Measurements from ENCODE around the gene SLC6A9. TPM values are rescaled to one million over a fixed set of nuclear protein-coding genes. Genes with fewer than 3 reads are reported as not detected.

SLC6A9 gene
- total and polyA plus RNA-seq, 2 of the 8 experiments (the other 6 are each of a cell fraction or from before 2014, with no cell fraction given): 20.2 to 24.2 TPM

GRCh38 chr1:44000122-44000665 is 31.1 kb downstream of the SLC6A9 start (continued):
- no peak for TF ChIP-seq CHD7 (IDR thresholded peaks at IDR 0.05; ENCODE audit: insufficient replicate concordance, low read length)
- no peak for TF ChIP-seq USF2 (IDR thresholded peaks at IDR 0.05; ENCODE audit: low read length)
- no peak for TF ChIP-seq TAF1 (IDR thresholded peaks at IDR 0.05; ENCODE audit: low read depth, low read length)
- no peak for TF ChIP-seq EZH2 (IDR thresholded peaks at IDR 0.05; ENCODE audit: low read depth, low read length, severe bottlenecking)
- no peak for TF ChIP-seq CTBP2 (IDR thresholded peaks at IDR 0.05; ENCODE audit: borderline replicate concordance, insufficient read depth, insufficient read length, low read length)
- TF ChIP-seq RNF2 (IDR thresholded peaks at IDR 0.05; ENCODE audit: borderline replicate concordance, low read depth, low read length, missing control alignments, poor library complexity, severe bottlenecking): no peak
- TF ChIP-seq ZNF274 (IDR thresholded peaks at IDR 0.05; ENCODE audit: borderline replicate concordance, extremely low read depth, low read length): no peak
- TF ChIP-seq EGR1 (IDR thresholded peaks at IDR 0.05; ENCODE audit: borderline replicate concordance, low read depth, low read length): no peak
- TF ChIP-seq CEBPB (IDR thresholded peaks at IDR 0.05; ENCODE audit: low read depth, low read length): no peak
- no peak for TF ChIP-seq SIX5 (IDR thresholded peaks at IDR 0.05; ENCODE audit: low read depth, low read length)

All from H1 (cell line).